ENCODE data around the gene TP53TG5.

GRCh38 chr20:45394221-45395113, 16.3 kb upstream of the TP53TG5 start:
- TF ChIP-seq CTCF (IDR thresholded peaks at IDR 0.05) (no peak), POLR2A (IDR thresholded peaks at IDR 0.05) (no peak)

All from lower leg skin (tissue), 3 donors.